Measurements from ENCODE around the gene HOXB6.

DNA sequence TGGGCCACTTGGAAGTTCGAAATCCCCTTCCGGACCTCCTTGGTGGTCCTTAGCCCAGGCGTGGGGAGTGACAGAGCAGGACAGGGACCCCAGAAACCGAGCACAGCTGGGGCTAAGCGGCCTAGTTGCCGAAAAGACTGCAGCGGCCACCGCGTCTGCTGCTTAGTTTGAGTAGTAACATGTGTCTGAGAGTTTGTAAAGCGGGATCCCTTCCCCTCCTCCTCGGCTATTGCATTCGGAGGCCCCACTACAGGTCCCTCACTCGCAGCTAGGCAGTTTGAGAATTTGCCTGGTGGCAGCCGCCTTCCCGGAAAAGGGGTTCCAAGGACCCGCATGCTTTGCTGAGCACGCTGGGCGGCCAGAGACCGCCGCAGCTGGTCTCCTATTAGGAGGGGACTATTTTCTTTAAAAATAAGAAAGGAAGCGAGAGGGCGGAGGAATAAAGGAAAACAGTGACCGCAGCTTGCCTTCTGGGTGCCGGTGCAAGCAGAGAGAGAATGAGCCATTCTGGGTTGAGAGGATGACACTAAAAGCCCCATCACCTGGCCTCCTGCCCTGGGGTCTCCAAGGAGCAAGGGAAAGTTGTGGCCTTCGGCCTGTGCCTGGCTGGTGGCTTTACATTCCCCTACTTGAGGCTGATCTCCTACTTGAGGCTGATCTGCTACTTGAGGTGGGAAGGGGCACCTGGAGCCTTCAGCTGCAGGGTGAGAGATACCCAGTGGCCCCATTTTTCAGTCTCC is 10.1 kb downstream of the HOXB6 start:
- TF ChIP-seq, protein P1, sequence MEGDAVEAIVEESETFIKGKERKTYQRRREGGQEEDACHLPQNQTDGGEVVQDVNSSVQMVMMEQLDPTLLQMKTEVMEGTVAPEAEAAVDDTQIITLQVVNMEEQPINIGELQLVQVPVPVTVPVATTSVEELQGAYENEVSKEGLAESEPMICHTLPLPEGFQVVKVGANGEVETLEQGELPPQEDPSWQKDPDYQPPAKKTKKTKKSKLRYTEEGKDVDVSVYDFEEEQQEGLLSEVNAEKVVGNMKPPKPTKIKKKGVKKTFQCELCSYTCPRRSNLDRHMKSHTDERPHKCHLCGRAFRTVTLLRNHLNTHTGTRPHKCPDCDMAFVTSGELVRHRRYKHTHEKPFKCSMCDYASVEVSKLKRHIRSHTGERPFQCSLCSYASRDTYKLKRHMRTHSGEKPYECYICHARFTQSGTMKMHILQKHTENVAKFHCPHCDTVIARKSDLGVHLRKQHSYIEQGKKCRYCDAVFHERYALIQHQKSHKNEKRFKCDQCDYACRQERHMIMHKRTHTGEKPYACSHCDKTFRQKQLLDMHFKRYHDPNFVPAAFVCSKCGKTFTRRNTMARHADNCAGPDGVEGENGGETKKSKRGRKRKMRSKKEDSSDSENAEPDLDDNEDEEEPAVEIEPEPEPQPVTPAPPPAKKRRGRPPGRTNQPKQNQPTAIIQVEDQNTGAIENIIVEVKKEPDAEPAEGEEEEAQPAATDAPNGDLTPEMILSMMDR (IDR thresholded peaks at IDR 0.05): no peak
- TF ChIP-seq POLR2A (IDR thresholded peaks at IDR 0.05) (no peak), POLR2AphosphoS5 (IDR thresholded peaks at IDR 0.05) (no peak)

All from upper lobe of left lung (tissue), 4 donors.